Liver (tissue), 9 donors: ENCODE measurements around the gene ZNF17. TPM values are rescaled to one million over a fixed set of nuclear protein-coding genes. Genes with fewer than 3 reads are reported as not detected.

ENCODE experiments used
- DNase-seq: peaks from one replicate; pipeline ENCODE4 v3.0.0-alpha.2; 2017; ENCODE audit warnings: low spot score
- H3K27ac ChIP-seq, 2 donors: one replicate each; pipeline ENCODE4 v1.7.0; 2013; ENCODE audit warnings: inconsistent platforms in 2 of 2, low read length in 2 of 2, control low read depth in 1 of 2, low read depth in 1 of 2, mild to moderate bottlenecking in 1 of 2
- H3K27me3 ChIP-seq, 4 donors: one replicate each; pipeline versions ENCODE4 v1.6.1 to v1.7.0; 2013; ENCODE audit warnings: low read length in 3 of 4, inconsistent platforms in 1 of 4, mild to moderate bottlenecking in 1 of 4, moderate library complexity in 1 of 4; ENCODE audit not compliant: control insufficient read depth in 4 of 4, insufficient read depth in 4 of 4
- H3K36me3 ChIP-seq, 4 donors: one replicate each; pipeline versions ENCODE4 v1.6.1 to v1.7.0; 2013; ENCODE audit warnings: low read length in 3 of 4, mild to moderate bottlenecking in 3 of 4, low read depth in 1 of 4, moderate library complexity in 1 of 4; ENCODE audit not compliant: control insufficient read depth in 4 of 4, insufficient read depth in 3 of 4
- H3K4me1 ChIP-seq, 4 donors: one replicate each; pipeline versions ENCODE4 v1.6.1 to v1.7.0; 2013; ENCODE audit warnings: low read length in 3 of 4, mild to moderate bottlenecking in 3 of 4, moderate library complexity in 1 of 4; ENCODE audit not compliant: control insufficient read depth in 4 of 4, insufficient read depth in 4 of 4
- H3K4me3 ChIP-seq, 3 donors: one replicate each; pipeline versions ENCODE4 v1.6.1 to v1.7.0; 2013; ENCODE audit warnings: low read length in 3 of 3, control low read depth in 1 of 3, low read depth in 1 of 3, mild to moderate bottlenecking in 1 of 3
- H3K9ac ChIP-seq, 2 donors: one replicate each; pipeline ENCODE4 v1.7.0; 2013; ENCODE audit warnings: low read length in 2 of 2, mild to moderate bottlenecking in 2 of 2, moderate library complexity in 2 of 2, control low read depth in 1 of 2, low read depth in 1 of 2
- H3K9me3 ChIP-seq, 4 donors: one replicate each; pipeline versions ENCODE4 v1.6.1 to v1.7.0; 2013; ENCODE audit warnings: low read length in 3 of 4; ENCODE audit not compliant: control insufficient read depth in 4 of 4
- ATF3 ChIP-seq: IDR thresholded peaks from 2 replicates; pipeline ENCODE4 v1.6.1; 2016; ENCODE audit warnings: antibody characterized with exemption
- CTCF ChIP-seq: fragments of 150-350 bp; IDR thresholded peaks from 2 replicates; pipeline ENCODE4 v1.5.1; 2017; ENCODE audit warnings: improper control_type of control experiment, low read depth, low read length; ENCODE audit not compliant: missing input control
- EGR1 ChIP-seq, 2 donors: IDR thresholded peaks; 2 replicates each; pipeline ENCODE4 v1.6.1; 2016 to 2018; ENCODE audit warnings: antibody characterized with exemption in 2 of 2, low read depth in 2 of 2
- FOXA1 ChIP-seq: IDR thresholded peaks from 2 replicates; pipeline ENCODE4 v1.6.1; 2016; ENCODE audit warnings: antibody characterized with exemption
- FOXA2 ChIP-seq: IDR thresholded peaks from 2 replicates; pipeline ENCODE4 v1.6.1; 2016; ENCODE audit warnings: antibody characterized with exemption
- GABPA ChIP-seq, 2 donors: IDR thresholded peaks in 1 of 2; conservative IDR thresholded peaks in 1 of 2; 2 replicates each; pipeline ENCODE4 v1.6.1; 2016; ENCODE audit warnings: antibody characterized with exemption in 2 of 2, mild to moderate bottlenecking in 1 of 2, moderate library complexity in 1 of 2
- HNF4A ChIP-seq, 2 donors: conservative IDR thresholded peaks; 2 replicates each; pipeline ENCODE4 v1.6.1; 2016; ENCODE audit warnings: antibody characterized with exemption in 2 of 2, mild to moderate bottlenecking in 2 of 2
- HNF4G ChIP-seq: IDR thresholded peaks from 2 replicates; pipeline ENCODE4 v1.6.1; 2016; ENCODE audit warnings: antibody characterized with exemption
- JUND ChIP-seq, 2 donors: IDR thresholded peaks; 2 replicates each; pipeline ENCODE4 v1.6.1; 2016; ENCODE audit warnings: antibody characterized with exemption in 2 of 2
- MAX ChIP-seq: IDR thresholded peaks from 2 replicates; pipeline ENCODE4 v1.6.1; 2016; ENCODE audit warnings: antibody characterized with exemption
- RAD21 ChIP-seq, 2 donors: IDR thresholded peaks; 2 replicates each; pipeline ENCODE4 v1.6.1; 2016; ENCODE audit warnings: antibody characterized with exemption in 2 of 2, mild to moderate bottlenecking in 2 of 2
- RXRA ChIP-seq, 2 donors: IDR thresholded peaks; 2 replicates each; pipeline ENCODE4 v1.6.1; 2017 to 2018; ENCODE audit warnings: antibody characterized with exemption in 2 of 2, mild to moderate bottlenecking in 1 of 2
- SP1 ChIP-seq: IDR thresholded peaks from 2 replicates; pipeline ENCODE4 v1.6.1; 2018; ENCODE audit warnings: antibody characterized with exemption, mild to moderate bottlenecking
- TAF1 ChIP-seq: conservative IDR thresholded peaks from 2 replicates; pipeline ENCODE4 v1.6.1; 2016; ENCODE audit warnings: antibody characterized with exemption, mild to moderate bottlenecking
- YY1 ChIP-seq: IDR thresholded peaks from 2 replicates; pipeline ENCODE4 v1.6.1; 2016; ENCODE audit warnings: antibody characterized with exemption, mild to moderate bottlenecking
- WGBS: extraction: QIAGEN DNeasy Blood & Tissue Kit; methylation state at CpG from one replicate; pipeline ENCODE4 v1.1.7; 2013; 5-methylcytosine and 5-hydroxymethylcytosine counted together
- polyA plus RNA-seq, 2 donors: library from polyadenylated mRNA; stranded (reverse) in 1 of 2; unstranded in 1 of 2; fragments of 200-250 nt in 1 of 2; fragments of >200 nt in 1 of 2; fragmentation: Nextera tagmentation in 1 of 2; extraction: Ambion mirVana in 1 of 2; gene quantifications; one replicate each; pipeline versions ENCODE4 v1.2.1 to v1.2.3, GENCODE V29; 2013 to 2015
- total RNA-seq, 2 donors: library from RNA; depleted of rRNA; stranded (reverse); fragments of >200 nt; gene quantifications; one replicate each; pipeline ENCODE4 v1.2.3, GENCODE V29; 2014
- TF ChIP-seq, protein P1 (sequence below): IDR thresholded peaks from 2 replicates; pipeline ENCODE4 v1.6.1; 2016; ENCODE audit warnings: antibody characterized with exemption, mild to moderate bottlenecking
- TF ChIP-seq, protein P2 (sequence below): IDR thresholded peaks from 2 replicates; pipeline ENCODE4 v1.6.1; 2016; ENCODE audit warnings: antibody characterized with exemption
- donor health status: healthy.
- donor health status: healthy.
- donor health status: healthy.
- donor health status: healthy.
- donor health status: healthy.

ZNF17 gene
- total and polyA plus RNA-seq, 4 donors, result 1.2 to 8.2 (median 4.5) TPM

GRCh38 chr19:57363688-57364181 is 47.2 kb upstream of the ZNF17 start:
- DNase-seq, result no peak
- 2% methylated on average over 18 of the region's 18 CpGs for WGBS
- H3K4me1 ChIP-seq, result peaks cover 0 to 11% (median 8%) of the 10 kb centered on the region in 4 donors
- H3K9ac ChIP-seq, result peak overlapping the region in 1 of 2 donors; percentile 64
- H3K36me3 ChIP-seq, result peaks cover 2 to 8% (median 2%) of the 10 kb centered on the region in 4 donors
- H3K4me3 ChIP-seq, result peak overlapping the region; percentile 84 to 96 (median 89)
- peaks cover 15 to 22% (median 16%) of the 10 kb centered on the region in 4 donors for H3K9me3 ChIP-seq
- no peaks in the 10 kb centered on the region for H3K27me3 ChIP-seq
- peak overlapping the region; percentile 81 to 93 for H3K27ac ChIP-seq
- TF ChIP-seq HNF4G (no peak), JUND (IDR thresholded peaks at IDR 0.05) (no peak), EGR1 (IDR thresholded peaks at IDR 0.05; ENCODE audit: low read depth in 2 of 2) (no peak), RAD21 (IDR thresholded peaks at IDR 0.05) (no peak), MAX (no peak), HNF4A (conservative IDR thresholded peaks at IDR 0.05) (no peak), FOXA1 (no peak), SP1 (no peak), YY1 (no peak)
- TF ChIP-seq, protein P1, sequence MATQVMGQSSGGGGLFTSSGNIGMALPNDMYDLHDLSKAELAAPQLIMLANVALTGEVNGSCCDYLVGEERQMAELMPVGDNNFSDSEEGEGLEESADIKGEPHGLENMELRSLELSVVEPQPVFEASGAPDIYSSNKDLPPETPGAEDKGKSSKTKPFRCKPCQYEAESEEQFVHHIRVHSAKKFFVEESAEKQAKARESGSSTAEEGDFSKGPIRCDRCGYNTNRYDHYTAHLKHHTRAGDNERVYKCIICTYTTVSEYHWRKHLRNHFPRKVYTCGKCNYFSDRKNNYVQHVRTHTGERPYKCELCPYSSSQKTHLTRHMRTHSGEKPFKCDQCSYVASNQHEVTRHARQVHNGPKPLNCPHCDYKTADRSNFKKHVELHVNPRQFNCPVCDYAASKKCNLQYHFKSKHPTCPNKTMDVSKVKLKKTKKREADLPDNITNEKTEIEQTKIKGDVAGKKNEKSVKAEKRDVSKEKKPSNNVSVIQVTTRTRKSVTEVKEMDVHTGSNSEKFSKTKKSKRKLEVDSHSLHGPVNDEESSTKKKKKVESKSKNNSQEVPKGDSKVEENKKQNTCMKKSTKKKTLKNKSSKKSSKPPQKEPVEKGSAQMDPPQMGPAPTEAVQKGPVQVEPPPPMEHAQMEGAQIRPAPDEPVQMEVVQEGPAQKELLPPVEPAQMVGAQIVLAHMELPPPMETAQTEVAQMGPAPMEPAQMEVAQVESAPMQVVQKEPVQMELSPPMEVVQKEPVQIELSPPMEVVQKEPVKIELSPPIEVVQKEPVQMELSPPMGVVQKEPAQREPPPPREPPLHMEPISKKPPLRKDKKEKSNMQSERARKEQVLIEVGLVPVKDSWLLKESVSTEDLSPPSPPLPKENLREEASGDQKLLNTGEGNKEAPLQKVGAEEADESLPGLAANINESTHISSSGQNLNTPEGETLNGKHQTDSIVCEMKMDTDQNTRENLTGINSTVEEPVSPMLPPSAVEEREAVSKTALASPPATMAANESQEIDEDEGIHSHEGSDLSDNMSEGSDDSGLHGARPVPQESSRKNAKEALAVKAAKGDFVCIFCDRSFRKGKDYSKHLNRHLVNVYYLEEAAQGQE, result no peak
- TF ChIP-seq, protein P2, sequence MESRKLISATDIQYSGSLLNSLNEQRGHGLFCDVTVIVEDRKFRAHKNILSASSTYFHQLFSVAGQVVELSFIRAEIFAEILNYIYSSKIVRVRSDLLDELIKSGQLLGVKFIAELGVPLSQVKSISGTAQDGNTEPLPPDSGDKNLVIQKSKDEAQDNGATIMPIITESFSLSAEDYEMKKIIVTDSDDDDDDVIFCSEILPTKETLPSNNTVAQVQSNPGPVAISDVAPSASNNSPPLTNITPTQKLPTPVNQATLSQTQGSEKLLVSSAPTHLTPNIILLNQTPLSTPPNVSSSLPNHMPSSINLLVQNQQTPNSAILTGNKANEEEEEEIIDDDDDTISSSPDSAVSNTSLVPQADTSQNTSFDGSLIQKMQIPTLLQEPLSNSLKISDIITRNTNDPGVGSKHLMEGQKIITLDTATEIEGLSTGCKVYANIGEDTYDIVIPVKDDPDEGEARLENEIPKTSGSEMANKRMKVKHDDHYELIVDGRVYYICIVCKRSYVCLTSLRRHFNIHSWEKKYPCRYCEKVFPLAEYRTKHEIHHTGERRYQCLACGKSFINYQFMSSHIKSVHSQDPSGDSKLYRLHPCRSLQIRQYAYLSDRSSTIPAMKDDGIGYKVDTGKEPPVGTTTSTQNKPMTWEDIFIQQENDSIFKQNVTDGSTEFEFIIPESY, result no peak

DNA sequence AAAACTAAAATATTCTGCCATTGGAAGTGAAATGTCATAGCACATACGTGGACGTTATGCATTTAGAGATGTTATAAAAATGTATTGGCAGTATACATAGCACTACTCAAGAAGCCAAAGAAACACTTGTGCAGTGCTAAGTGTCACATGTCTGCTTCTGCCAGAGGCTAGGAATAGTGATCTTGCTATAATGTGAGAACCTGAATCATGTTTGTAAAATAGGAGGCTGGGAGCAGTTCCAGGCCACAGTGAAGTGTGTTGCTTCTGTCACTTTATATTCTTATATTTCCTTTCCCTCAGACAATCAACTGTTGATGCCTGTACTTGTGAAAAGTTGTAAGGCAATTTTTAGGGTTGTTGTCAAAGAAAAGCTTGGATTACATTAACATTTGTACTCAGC is 44.2 kb upstream of the ZNF17 start:
- Histone ChIP-seq H3K9me3 (peaks cover 7 to 23% (median 12%) of the 10 kb centered on the region in 4 donors), H3K27me3 (no peaks in the 10 kb centered on the region), H3K27ac (no peak overlapping the region), H3K36me3 (peaks cover 2 to 11% (median 6%) of the 10 kb centered on the region in 4 donors), H3K4me1 (peaks cover 0 to 11% (median 8%) of the 10 kb centered on the region in 4 donors), H3K4me3 (no peak overlapping the region), H3K9ac (no peak overlapping the region)
- TF ChIP-seq HNF4A (conservative IDR thresholded peaks at IDR 0.05) (no peak), YY1 (no peak), GABPA (IDR thresholded peaks at IDR 0.05 in 1 of 2, conservative IDR thresholded peaks at IDR 0.05 in 1 of 2) (no peak), RXRA (IDR thresholded peaks at IDR 0.05) (no peak), CTCF (no peak), TAF1 (no peak), FOXA1 (no peak), SP1 (no peak), RAD21 (IDR thresholded peaks at IDR 0.05) (no peak), JUND (IDR thresholded peaks at IDR 0.05) (no peak), FOXA2 (no peak), MAX (no peak), ATF3 (no peak), EGR1 (IDR thresholded peaks at IDR 0.05; ENCODE audit: low read depth in 2 of 2) (no peak)
- TF ChIP-seq, protein P2, result no peak
- WGBS, result 96% methylated on average over 2 of the region's 2 CpGs
- no peak for DNase-seq
